Measurements from ENCODE around the gene METTL25. TPM values are rescaled to one million over a fixed set of nuclear protein-coding genes. Genes with fewer than 3 reads are reported as not detected.

Gene METTL25, protein sequence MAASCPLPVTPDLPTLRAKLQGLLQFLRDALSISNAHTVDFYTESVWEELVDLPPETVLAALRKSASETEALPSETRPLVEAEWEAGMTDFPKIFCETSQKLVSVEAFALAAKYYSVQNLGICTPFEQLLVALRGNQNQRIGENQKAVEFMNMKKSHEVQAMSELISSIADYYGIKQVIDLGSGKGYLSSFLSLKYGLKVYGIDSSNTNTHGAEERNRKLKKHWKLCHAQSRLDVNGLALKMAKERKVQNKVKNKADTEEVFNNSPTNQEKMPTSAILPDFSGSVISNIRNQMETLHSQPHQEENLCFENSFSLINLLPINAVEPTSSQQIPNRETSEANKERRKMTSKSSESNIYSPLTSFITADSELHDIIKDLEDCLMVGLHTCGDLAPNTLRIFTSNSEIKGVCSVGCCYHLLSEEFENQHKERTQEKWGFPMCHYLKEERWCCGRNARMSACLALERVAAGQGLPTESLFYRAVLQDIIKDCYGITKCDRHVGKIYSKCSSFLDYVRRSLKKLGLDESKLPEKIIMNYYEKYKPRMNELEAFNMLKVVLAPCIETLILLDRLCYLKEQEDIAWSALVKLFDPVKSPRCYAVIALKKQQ
- 3.0 and 3.2 TPM in 2 replicates for polyA plus RNA-seq (2012; rRNA removed)
- 2.7 and 4.1 TPM in 2 replicates for polyA plus RNA-seq (2012; cell fraction: cytosol; rRNA removed)
- polyA plus RNA-seq (2012; cell fraction: nucleus; rRNA removed) = 2.9 and 4.3 TPM in 2 replicates

DNA sequence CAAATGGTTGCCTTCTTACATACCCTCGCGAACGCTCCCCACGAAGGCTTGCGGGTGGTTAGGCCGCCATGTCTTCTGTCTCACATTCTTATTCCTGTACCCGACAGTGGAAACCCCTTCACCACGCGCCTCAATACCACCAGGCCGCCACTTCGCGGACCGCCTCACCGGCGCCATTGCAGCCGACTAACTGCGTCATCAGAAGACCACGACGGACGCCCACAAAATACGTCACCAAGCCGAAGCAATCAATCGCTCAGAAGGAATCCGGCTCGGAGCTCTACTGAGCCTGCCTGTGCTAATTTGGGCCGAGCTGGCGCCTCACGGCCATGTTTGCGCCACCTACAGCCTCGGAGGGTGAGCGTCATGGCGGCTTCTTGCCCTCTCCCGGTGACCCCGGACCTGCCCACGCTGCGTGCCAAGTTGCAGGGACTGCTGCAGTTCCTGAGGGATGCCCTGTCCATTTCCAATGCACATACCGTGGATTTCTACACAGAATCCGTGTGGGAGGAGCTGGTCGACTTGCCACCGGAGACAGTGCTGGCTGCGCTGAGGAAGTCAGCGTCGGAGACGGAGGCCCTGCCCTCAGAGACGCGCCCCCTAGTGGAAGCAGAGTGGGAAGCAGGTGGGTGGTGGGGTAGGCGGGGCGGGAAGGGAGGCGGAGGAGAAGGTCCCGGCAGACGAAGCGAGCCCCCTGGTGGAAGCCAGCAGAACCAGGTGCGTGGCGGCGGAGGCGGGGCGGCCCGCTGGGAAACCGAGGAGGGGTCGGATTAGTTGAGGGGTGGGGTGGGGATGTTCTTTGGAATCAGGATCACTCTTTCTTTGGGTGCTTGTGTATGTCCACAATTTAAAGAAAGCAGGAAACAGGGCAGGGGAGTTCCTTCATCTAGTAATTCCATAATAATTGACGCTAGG lies at the start of gene METTL25, which contains the start of gene CCDC59:
Gene METTL25 (plus strand): TSS at position 330 of the 915 bp plus-strand sequence. CDS start 37 bp downstream, at position 367.
Gene CCDC59 (minus strand): TSS at position 188 of the 915 bp plus-strand sequence. CDS start 11 bp downstream, at position 177.
- H3K9ac ChIP-seq = peak within 1 kb of the TSS; percentile 96
- H3K4me3 ChIP-seq (ENCODE audit: low read depth in 2 of 2, low read length in 1 of 2) = peak within 1 kb of the TSS; percentile 95 to 98
- ChIA-PET CTCF (interaction anchor here (0.6 to 2.3 kb wide), 33 partner anchors 10 to 1028 kb away, joined by 3 to 23 read pairs (median 3); no protein-coding TSS in a partner anchor), POLR2A (interaction anchor here (1.0 to 1.2 kb wide), 2 partner anchors 8 to 11 kb away, joined by 3 read pairs; no protein-coding TSS in a partner anchor)
- H3K27me3 ChIP-seq (ENCODE audit: insufficient read depth) = no peaks in the 10 kb centered on the region
- H3K9me2 ChIP-seq = no peaks in the 10 kb centered on the region
- peak within 1 kb of the TSS; percentile 87 to 98 for H3K27ac ChIP-seq (ENCODE audit: low read depth in 2 of 2, low read length in 1 of 2)
- peak; percentile 94 for DNase-seq
- H3K79me2 ChIP-seq (ENCODE audit: insufficient read depth) = peaks cover 47% of the 10 kb centered on the region
- H3K4me1 ChIP-seq (ENCODE audit: control insufficient read depth in 1 of 2, insufficient read depth in 2 of 2, low read depth in 1 of 2, low read length in 1 of 2) = peaks cover 5 to 12% of the 10 kb centered on the region in 2 experiments; a peak in 3 of 4 replicates
- H2AFZ ChIP-seq (ENCODE audit: low read depth) = peak within 1 kb of the TSS; percentile 87
- H3K36me3 ChIP-seq (replicated peaks in 1 of 2; ENCODE audit: control insufficient read depth in 1 of 2, insufficient read depth in 2 of 2, low read length in 1 of 2) = peaks cover 34 to 37% of the 10 kb centered on the region in 2 experiments
- peak within 1 kb of the TSS; percentile 73 for H3K4me2 ChIP-seq
- H3K9me3 ChIP-seq = no peaks in the 10 kb centered on the region
- H4K20me1 ChIP-seq (ENCODE audit: insufficient read depth) = no peaks in the 10 kb centered on the region
- H3F3A ChIP-seq (replicated peaks; ENCODE audit: insufficient read depth) = no peaks in the 10 kb centered on the region
- WGBS (ENCODE audit: low lambda C conversion rate) = under 1% methylated on average over 49 of the region's 61 CpGs
- TF ChIP-seq, protein P1, sequence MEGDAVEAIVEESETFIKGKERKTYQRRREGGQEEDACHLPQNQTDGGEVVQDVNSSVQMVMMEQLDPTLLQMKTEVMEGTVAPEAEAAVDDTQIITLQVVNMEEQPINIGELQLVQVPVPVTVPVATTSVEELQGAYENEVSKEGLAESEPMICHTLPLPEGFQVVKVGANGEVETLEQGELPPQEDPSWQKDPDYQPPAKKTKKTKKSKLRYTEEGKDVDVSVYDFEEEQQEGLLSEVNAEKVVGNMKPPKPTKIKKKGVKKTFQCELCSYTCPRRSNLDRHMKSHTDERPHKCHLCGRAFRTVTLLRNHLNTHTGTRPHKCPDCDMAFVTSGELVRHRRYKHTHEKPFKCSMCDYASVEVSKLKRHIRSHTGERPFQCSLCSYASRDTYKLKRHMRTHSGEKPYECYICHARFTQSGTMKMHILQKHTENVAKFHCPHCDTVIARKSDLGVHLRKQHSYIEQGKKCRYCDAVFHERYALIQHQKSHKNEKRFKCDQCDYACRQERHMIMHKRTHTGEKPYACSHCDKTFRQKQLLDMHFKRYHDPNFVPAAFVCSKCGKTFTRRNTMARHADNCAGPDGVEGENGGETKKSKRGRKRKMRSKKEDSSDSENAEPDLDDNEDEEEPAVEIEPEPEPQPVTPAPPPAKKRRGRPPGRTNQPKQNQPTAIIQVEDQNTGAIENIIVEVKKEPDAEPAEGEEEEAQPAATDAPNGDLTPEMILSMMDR (IDR thresholded peaks at IDR 0.05) = peak; percentile 96
- TF ChIP-seq RFX5 (IDR thresholded peaks at IDR 0.05; ENCODE audit: low read length) = no peak
- peak; percentile 71; the same call in 1 of the 2 replicates for TF ChIP-seq FOXJ3 (CRISPR knock-in tag; IDR thresholded peaks at IDR 0.05)
- TF ChIP-seq EZH2phosphoT487 (IDR thresholded peaks at IDR 0.05; ENCODE audit: borderline replicate concordance, low read depth) = no peak
- no peak for TF ChIP-seq JUND (IDR thresholded peaks at IDR 0.05)
- no peak for TF ChIP-seq FOXM1 (IDR thresholded peaks at IDR 0.05; ENCODE audit: low read depth)
- no peak for TF ChIP-seq NRF1 (IDR thresholded peaks at IDR 0.05; ENCODE audit: low read depth, low read length)
- TF ChIP-seq FOSL2 (IDR thresholded peaks at IDR 0.05; ENCODE audit: borderline replicate concordance, low read depth) = peak; percentile 6; the same call in 1 of the 2 replicates
- TF ChIP-seq RCOR1 (IDR thresholded peaks at IDR 0.05; ENCODE audit: low read length) = peak; percentile 76
- peak; percentile 53 for TF ChIP-seq RAD21 (IDR thresholded peaks at IDR 0.05; ENCODE audit: low read length)
- peak; percentile 95 for TF ChIP-seq TAF1 (IDR thresholded peaks at IDR 0.05; ENCODE audit: borderline replicate concordance, low read depth, low read length)
- TF ChIP-seq GABPA (IDR thresholded peaks at IDR 0.05; ENCODE audit: low read depth) = peak; percentile 44; the same call in 1 of the 2 replicates
- TF ChIP-seq, protein P2, sequence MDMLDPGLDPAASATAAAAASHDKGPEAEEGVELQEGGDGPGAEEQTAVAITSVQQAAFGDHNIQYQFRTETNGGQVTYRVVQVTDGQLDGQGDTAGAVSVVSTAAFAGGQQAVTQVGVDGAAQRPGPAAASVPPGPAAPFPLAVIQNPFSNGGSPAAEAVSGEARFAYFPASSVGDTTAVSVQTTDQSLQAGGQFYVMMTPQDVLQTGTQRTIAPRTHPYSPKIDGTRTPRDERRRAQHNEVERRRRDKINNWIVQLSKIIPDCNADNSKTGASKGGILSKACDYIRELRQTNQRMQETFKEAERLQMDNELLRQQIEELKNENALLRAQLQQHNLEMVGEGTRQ (IDR thresholded peaks at IDR 0.05; ENCODE audit: borderline replicate concordance, low read depth, low read length) = no peak
- peak; percentile 77 for TF ChIP-seq POLR2AphosphoS5 (IDR thresholded peaks at IDR 0.05; ENCODE audit: low read depth, low read length)
- 0 out of 2 replicates have a peak, but pooled peaks have one; percentile 17 for TF ChIP-seq TEAD4 (IDR thresholded peaks at IDR 0.05; ENCODE audit: borderline replicate concordance, insufficient read depth)
- TF ChIP-seq, protein P3, sequence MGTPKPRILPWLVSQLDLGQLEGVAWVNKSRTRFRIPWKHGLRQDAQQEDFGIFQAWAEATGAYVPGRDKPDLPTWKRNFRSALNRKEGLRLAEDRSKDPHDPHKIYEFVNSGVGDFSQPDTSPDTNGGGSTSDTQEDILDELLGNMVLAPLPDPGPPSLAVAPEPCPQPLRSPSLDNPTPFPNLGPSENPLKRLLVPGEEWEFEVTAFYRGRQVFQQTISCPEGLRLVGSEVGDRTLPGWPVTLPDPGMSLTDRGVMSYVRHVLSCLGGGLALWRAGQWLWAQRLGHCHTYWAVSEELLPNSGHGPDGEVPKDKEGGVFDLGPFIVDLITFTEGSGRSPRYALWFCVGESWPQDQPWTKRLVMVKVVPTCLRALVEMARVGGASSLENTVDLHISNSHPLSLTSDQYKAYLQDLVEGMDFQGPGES (IDR thresholded peaks at IDR 0.05; ENCODE audit: low read depth, low read length) = no peak
- no peak; the same call in 1 of the 2 replicates for TF ChIP-seq RXRA (IDR thresholded peaks at IDR 0.05; ENCODE audit: borderline replicate concordance, low read depth)
- TF ChIP-seq, protein P4, sequence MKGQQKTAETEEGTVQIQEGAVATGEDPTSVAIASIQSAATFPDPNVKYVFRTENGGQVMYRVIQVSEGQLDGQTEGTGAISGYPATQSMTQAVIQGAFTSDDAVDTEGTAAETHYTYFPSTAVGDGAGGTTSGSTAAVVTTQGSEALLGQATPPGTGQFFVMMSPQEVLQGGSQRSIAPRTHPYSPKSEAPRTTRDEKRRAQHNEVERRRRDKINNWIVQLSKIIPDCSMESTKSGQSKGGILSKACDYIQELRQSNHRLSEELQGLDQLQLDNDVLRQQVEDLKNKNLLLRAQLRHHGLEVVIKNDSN (IDR thresholded peaks at IDR 0.05; ENCODE audit: borderline replicate concordance, low read depth) = no peak
- no peak for TF ChIP-seq NFIC (IDR thresholded peaks at IDR 0.05; ENCODE audit: borderline replicate concordance)
- TF ChIP-seq MEF2A (IDR thresholded peaks at IDR 0.05; ENCODE audit: borderline replicate concordance, low read depth) = peak; percentile 94
- TF ChIP-seq, protein P5, sequence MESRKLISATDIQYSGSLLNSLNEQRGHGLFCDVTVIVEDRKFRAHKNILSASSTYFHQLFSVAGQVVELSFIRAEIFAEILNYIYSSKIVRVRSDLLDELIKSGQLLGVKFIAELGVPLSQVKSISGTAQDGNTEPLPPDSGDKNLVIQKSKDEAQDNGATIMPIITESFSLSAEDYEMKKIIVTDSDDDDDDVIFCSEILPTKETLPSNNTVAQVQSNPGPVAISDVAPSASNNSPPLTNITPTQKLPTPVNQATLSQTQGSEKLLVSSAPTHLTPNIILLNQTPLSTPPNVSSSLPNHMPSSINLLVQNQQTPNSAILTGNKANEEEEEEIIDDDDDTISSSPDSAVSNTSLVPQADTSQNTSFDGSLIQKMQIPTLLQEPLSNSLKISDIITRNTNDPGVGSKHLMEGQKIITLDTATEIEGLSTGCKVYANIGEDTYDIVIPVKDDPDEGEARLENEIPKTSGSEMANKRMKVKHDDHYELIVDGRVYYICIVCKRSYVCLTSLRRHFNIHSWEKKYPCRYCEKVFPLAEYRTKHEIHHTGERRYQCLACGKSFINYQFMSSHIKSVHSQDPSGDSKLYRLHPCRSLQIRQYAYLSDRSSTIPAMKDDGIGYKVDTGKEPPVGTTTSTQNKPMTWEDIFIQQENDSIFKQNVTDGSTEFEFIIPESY (IDR thresholded peaks at IDR 0.05; ENCODE audit: borderline replicate concordance, low read depth) = peak; percentile 32; the same call in 1 of the 2 replicates
- TF ChIP-seq SIN3A (IDR thresholded peaks at IDR 0.05; ENCODE audit: borderline replicate concordance, low read depth, low read length) = peak; percentile 42; the same call in 1 of the 2 replicates

All from SK-N-SH (cell line).